Prostate gland (tissue), 2 donors: ENCODE data around the gene ERC2.

ENCODE experiments used
- CTCF ChIP-seq, 4 experiments: fragments of 200-600 bp in 2 of 4; fragments of 450-650 bp in 2 of 4; sonication (generic) in 2 of 4; IDR thresholded peaks; 1 replicate in 3 of 4; 2 replicates in 1 of 4; pipeline ENCODE4 v1.5.1; 2016 to 2019; ENCODE audit warnings: antibody characterized with exemption in 4 of 4, mild to moderate bottlenecking in 2 of 4, moderate library complexity in 2 of 4
- POLR2A ChIP-seq: fragments of 450-650 bp; IDR thresholded peaks from one replicate; pipeline ENCODE4 v1.6.1; 2016; ENCODE audit warnings: antibody characterized with exemption, mild to moderate bottlenecking
- POLR2AphosphoS5 ChIP-seq: sonication (generic); formaldehyde crosslinking; IDR thresholded peaks from one replicate; pipeline ENCODE4 v1.6.1; 2017; ENCODE audit warnings: antibody characterized with exemption

GRCh38 chr3:56459104-56459496 is 9.2 kb downstream of the ERC2 start:
- no peak for TF ChIP-seq POLR2A
- no peak for TF ChIP-seq POLR2AphosphoS5
- TF ChIP-seq CTCF (IDR thresholded peaks at IDR 0.05): no peak
